Stimulated activated naive CD8-positive, alpha-beta T cell treated with anti-CD3 and anti-CD28 coated beads, Interleukin-15, Interleukin-2, amounts not matched to agents 100 ng/mL and 50 ng/mL, for 24 hours (primary cell): ENCODE results near the gene MRPS15.

Experiments used
- H3K27ac Mint-ChIP-seq: one replicate; pipeline ENCODE4 v1.8.0; 2021; ENCODE audit warnings: mild to moderate bottlenecking, mixed read lengths
- H3K27me3 Mint-ChIP-seq: one replicate; pipeline ENCODE4 v1.8.0; 2021; ENCODE audit warnings: mixed read lengths
- H3K36me3 Mint-ChIP-seq: one replicate; pipeline ENCODE4 v1.8.0; 2021; ENCODE audit warnings: low read depth, mixed read lengths
- H3K4me1 Mint-ChIP-seq: one replicate; pipeline ENCODE4 v1.8.0; 2021; ENCODE audit warnings: low read depth, mixed read lengths
- H3K4me3 Mint-ChIP-seq: one replicate; pipeline ENCODE4 v1.8.0; 2021; ENCODE audit warnings: mild to moderate bottlenecking, mixed read lengths
- H3K9me3 Mint-ChIP-seq: one replicate; pipeline ENCODE4 v1.8.0; 2021; ENCODE audit warnings: mixed read lengths

Gene MRPS15

GRCh38 chr1:36475341-36475740 is 11.2 kb upstream of the MRPS15 start:
- no peak overlapping the region for H3K4me3 Mint-ChIP-seq
- H3K27me3 Mint-ChIP-seq = no peaks in the 10 kb centered on the region
- no peaks in the 10 kb centered on the region for H3K36me3 Mint-ChIP-seq
- H3K4me1 Mint-ChIP-seq = peaks cover 4% of the 10 kb centered on the region
- H3K9me3 Mint-ChIP-seq = no peaks in the 10 kb centered on the region
- H3K27ac Mint-ChIP-seq = no peak overlapping the region

- Mint-ChIP-seq H3K27ac (no peak overlapping the region), H3K36me3 (no peaks in the 10 kb centered on the region), H3K4me3 (no peak overlapping the region), H3K27me3 (no peaks in the 10 kb centered on the region), H3K4me1 (peaks cover 4% of the 10 kb centered on the region), H3K9me3 (no peaks in the 10 kb centered on the region)
Observed at GRCh38 chr1:36472656-36473055, 8.5 kb upstream of the MRPS15 start.

GRCh38 chr1:36471830-36472641 is 7.9 kb upstream of the MRPS15 start:
- Mint-ChIP-seq H3K4me1 (peaks cover 4% of the 10 kb centered on the region), H3K36me3 (no peaks in the 10 kb centered on the region), H3K4me3 (no peak overlapping the region), H3K27ac (no peak overlapping the region), H3K9me3 (no peaks in the 10 kb centered on the region), H3K27me3 (no peaks in the 10 kb centered on the region)

- no peaks in the 10 kb centered on the region for H3K9me3 Mint-ChIP-seq
- no peak overlapping the region for H3K4me3 Mint-ChIP-seq
- H3K27me3 Mint-ChIP-seq = no peaks in the 10 kb centered on the region
- no peaks in the 10 kb centered on the region for H3K36me3 Mint-ChIP-seq
- peaks cover 11% of the 10 kb centered on the region for H3K4me1 Mint-ChIP-seq
- no peak overlapping the region for H3K27ac Mint-ChIP-seq
Observed at GRCh38 chr1:36469163-36469562, 5.0 kb upstream of the MRPS15 start.

- no peak overlapping the region for H3K4me3 Mint-ChIP-seq
- peaks cover 18% of the 10 kb centered on the region for H3K4me1 Mint-ChIP-seq
- H3K27me3 Mint-ChIP-seq = no peaks in the 10 kb centered on the region
- no peaks in the 10 kb centered on the region for H3K9me3 Mint-ChIP-seq
- H3K27ac Mint-ChIP-seq = no peak overlapping the region
- H3K36me3 Mint-ChIP-seq = peaks cover 9% of the 10 kb centered on the region
Observed at GRCh38 chr1:36467700-36468455, 3.7 kb upstream of the MRPS15 start.

- Mint-ChIP-seq H3K36me3 (peaks cover 9% of the 10 kb centered on the region), H3K9me3 (no peaks in the 10 kb centered on the region), H3K27ac (no peak overlapping the region), H3K4me1 (peaks cover 25% of the 10 kb centered on the region), H3K4me3 (no peak overlapping the region), H3K27me3 (no peaks in the 10 kb centered on the region)
Observed at GRCh38 chr1:36467027-36467410, 2.8 kb upstream of the MRPS15 start.

GRCh38 chr1:36466370-36467026 is 2.3 kb upstream of the MRPS15 start:
- no peak overlapping the region for H3K27ac Mint-ChIP-seq
- H3K36me3 Mint-ChIP-seq = peaks cover 10% of the 10 kb centered on the region
- no peak overlapping the region for H3K4me3 Mint-ChIP-seq
- H3K27me3 Mint-ChIP-seq = no peaks in the 10 kb centered on the region
- no peaks in the 10 kb centered on the region for H3K9me3 Mint-ChIP-seq
- H3K4me1 Mint-ChIP-seq = peaks cover 28% of the 10 kb centered on the region

GRCh38 chr1:36465731-36466369 is 1.7 kb upstream of the MRPS15 start:
- peaks cover 34% of the 10 kb centered on the region for H3K4me1 Mint-ChIP-seq
- H3K9me3 Mint-ChIP-seq = no peaks in the 10 kb centered on the region
- H3K36me3 Mint-ChIP-seq = peaks cover 16% of the 10 kb centered on the region
- no peak overlapping the region for H3K4me3 Mint-ChIP-seq
- H3K27me3 Mint-ChIP-seq = no peaks in the 10 kb centered on the region
- no peak overlapping the region for H3K27ac Mint-ChIP-seq

- peak overlapping the region; percentile 99 for H3K27ac Mint-ChIP-seq
- peaks cover 34% of the 10 kb centered on the region for H3K4me1 Mint-ChIP-seq
- H3K9me3 Mint-ChIP-seq = no peaks in the 10 kb centered on the region
- H3K27me3 Mint-ChIP-seq = no peaks in the 10 kb centered on the region
- peak overlapping the region; percentile 99 for H3K4me3 Mint-ChIP-seq
- H3K36me3 Mint-ChIP-seq = peaks cover 27% of the 10 kb centered on the region
Observed at GRCh38 chr1:36464605-36465393, 615 bp upstream of the MRPS15 start.

GRCh38 chr1:36463463-36463802 is 751 bp downstream of the MRPS15 start:
- Mint-ChIP-seq H3K27ac (peak overlapping the region; percentile 99), H3K36me3 (peaks cover 40% of the 10 kb centered on the region), H3K4me1 (peaks cover 48% of the 10 kb centered on the region), H3K9me3 (no peaks in the 10 kb centered on the region), H3K27me3 (no peaks in the 10 kb centered on the region), H3K4me3 (peak overlapping the region; percentile 99)

- Mint-ChIP-seq H3K9me3 (no peaks in the 10 kb centered on the region), H3K4me1 (peaks cover 51% of the 10 kb centered on the region), H3K4me3 (peak overlapping the region; percentile 76), H3K27ac (peak overlapping the region; percentile 96), H3K36me3 (peaks cover 70% of the 10 kb centered on the region), H3K27me3 (no peaks in the 10 kb centered on the region)
Observed at GRCh38 chr1:36458910-36459309, 5.3 kb downstream of the MRPS15 start.

GRCh38 chr1:36457691-36458090 is 6.5 kb downstream of the MRPS15 start:
- peaks cover 64% of the 10 kb centered on the region for H3K36me3 Mint-ChIP-seq
- no peaks in the 10 kb centered on the region for H3K9me3 Mint-ChIP-seq
- H3K4me3 Mint-ChIP-seq = peak overlapping the region; percentile 2
- H3K27ac Mint-ChIP-seq = peak overlapping the region; percentile 96
- H3K27me3 Mint-ChIP-seq = no peaks in the 10 kb centered on the region
- peaks cover 42% of the 10 kb centered on the region for H3K4me1 Mint-ChIP-seq

GRCh38 chr1:36456391-36456928 is 7.7 kb downstream of the MRPS15 start:
- Mint-ChIP-seq H3K4me1 (peaks cover 36% of the 10 kb centered on the region), H3K27me3 (no peaks in the 10 kb centered on the region), H3K9me3 (no peaks in the 10 kb centered on the region), H3K4me3 (no peak overlapping the region), H3K36me3 (peaks cover 62% of the 10 kb centered on the region), H3K27ac (peak overlapping the region; percentile 53)

GRCh38 chr1:36455386-36455785 is 8.8 kb downstream of the MRPS15 start:
- no peaks in the 10 kb centered on the region for H3K9me3 Mint-ChIP-seq
- H3K27ac Mint-ChIP-seq = peak overlapping the region; percentile 57
- peaks cover 52% of the 10 kb centered on the region for H3K36me3 Mint-ChIP-seq
- H3K4me1 Mint-ChIP-seq = peaks cover 37% of the 10 kb centered on the region
- no peak overlapping the region for H3K4me3 Mint-ChIP-seq
- no peaks in the 10 kb centered on the region for H3K27me3 Mint-ChIP-seq
